Liver (tissue), 9 donors: Measurements from ENCODE around the gene LGR6. TPM values are rescaled to one million over a fixed set of nuclear protein-coding genes. Genes with fewer than 3 reads are reported as not detected.

Source experiments
- DNase-seq: peaks from one replicate; pipeline ENCODE4 v3.0.0-alpha.2; 2017; ENCODE audit warnings: low spot score
- H3K27ac ChIP-seq, 2 donors: one replicate each; pipeline ENCODE4 v1.7.0; 2013; ENCODE audit warnings: inconsistent platforms in 2 of 2, low read length in 2 of 2, control low read depth in 1 of 2, low read depth in 1 of 2, mild to moderate bottlenecking in 1 of 2
- H3K27me3 ChIP-seq, 4 donors: one replicate each; pipeline versions ENCODE4 v1.6.1 to v1.7.0; 2013; ENCODE audit warnings: low read length in 3 of 4, inconsistent platforms in 1 of 4, mild to moderate bottlenecking in 1 of 4, moderate library complexity in 1 of 4; ENCODE audit not compliant: control insufficient read depth in 4 of 4, insufficient read depth in 4 of 4
- H3K36me3 ChIP-seq, 4 donors: one replicate each; pipeline versions ENCODE4 v1.6.1 to v1.7.0; 2013; ENCODE audit warnings: low read length in 3 of 4, mild to moderate bottlenecking in 3 of 4, low read depth in 1 of 4, moderate library complexity in 1 of 4; ENCODE audit not compliant: control insufficient read depth in 4 of 4, insufficient read depth in 3 of 4
- H3K4me1 ChIP-seq, 4 donors: one replicate each; pipeline versions ENCODE4 v1.6.1 to v1.7.0; 2013; ENCODE audit warnings: low read length in 3 of 4, mild to moderate bottlenecking in 3 of 4, moderate library complexity in 1 of 4; ENCODE audit not compliant: control insufficient read depth in 4 of 4, insufficient read depth in 4 of 4
- H3K4me3 ChIP-seq, 3 donors: one replicate each; pipeline versions ENCODE4 v1.6.1 to v1.7.0; 2013; ENCODE audit warnings: low read length in 3 of 3, control low read depth in 1 of 3, low read depth in 1 of 3, mild to moderate bottlenecking in 1 of 3
- H3K9ac ChIP-seq, 2 donors: one replicate each; pipeline ENCODE4 v1.7.0; 2013; ENCODE audit warnings: low read length in 2 of 2, mild to moderate bottlenecking in 2 of 2, moderate library complexity in 2 of 2, control low read depth in 1 of 2, low read depth in 1 of 2
- H3K9me3 ChIP-seq, 4 donors: one replicate each; pipeline versions ENCODE4 v1.6.1 to v1.7.0; 2013; ENCODE audit warnings: low read length in 3 of 4; ENCODE audit not compliant: control insufficient read depth in 4 of 4
- CTCF ChIP-seq: fragments of 150-350 bp; IDR thresholded peaks from 2 replicates; pipeline ENCODE4 v1.5.1; 2017; ENCODE audit warnings: improper control_type of control experiment, low read depth, low read length; ENCODE audit not compliant: missing input control
- FOXA1 ChIP-seq: IDR thresholded peaks from 2 replicates; pipeline ENCODE4 v1.6.1; 2016; ENCODE audit warnings: antibody characterized with exemption
- FOXA2 ChIP-seq: IDR thresholded peaks from 2 replicates; pipeline ENCODE4 v1.6.1; 2016; ENCODE audit warnings: antibody characterized with exemption
- GABPA ChIP-seq, 2 donors: IDR thresholded peaks in 1 of 2; conservative IDR thresholded peaks in 1 of 2; 2 replicates each; pipeline ENCODE4 v1.6.1; 2016; ENCODE audit warnings: antibody characterized with exemption in 2 of 2, mild to moderate bottlenecking in 1 of 2, moderate library complexity in 1 of 2
- HNF4A ChIP-seq, 2 donors: conservative IDR thresholded peaks; 2 replicates each; pipeline ENCODE4 v1.6.1; 2016; ENCODE audit warnings: antibody characterized with exemption in 2 of 2, mild to moderate bottlenecking in 2 of 2
- HNF4G ChIP-seq: IDR thresholded peaks from 2 replicates; pipeline ENCODE4 v1.6.1; 2016; ENCODE audit warnings: antibody characterized with exemption
- JUND ChIP-seq, 2 donors: IDR thresholded peaks; 2 replicates each; pipeline ENCODE4 v1.6.1; 2016; ENCODE audit warnings: antibody characterized with exemption in 2 of 2
- MAX ChIP-seq: IDR thresholded peaks from 2 replicates; pipeline ENCODE4 v1.6.1; 2016; ENCODE audit warnings: antibody characterized with exemption
- NR2F2 ChIP-seq: IDR thresholded peaks from 2 replicates; pipeline ENCODE4 v1.6.1; 2016; ENCODE audit warnings: antibody characterized with exemption
- RAD21 ChIP-seq, 2 donors: IDR thresholded peaks; 2 replicates each; pipeline ENCODE4 v1.6.1; 2016; ENCODE audit warnings: antibody characterized with exemption in 2 of 2, mild to moderate bottlenecking in 2 of 2
- REST ChIP-seq: IDR thresholded peaks from 2 replicates; pipeline ENCODE4 v1.6.1; 2016; ENCODE audit warnings: antibody characterized with exemption, mild to moderate bottlenecking
- RXRA ChIP-seq, 2 donors: IDR thresholded peaks; 2 replicates each; pipeline ENCODE4 v1.6.1; 2017 to 2018; ENCODE audit warnings: antibody characterized with exemption in 2 of 2, mild to moderate bottlenecking in 1 of 2
- SP1 ChIP-seq: IDR thresholded peaks from 2 replicates; pipeline ENCODE4 v1.6.1; 2018; ENCODE audit warnings: antibody characterized with exemption, mild to moderate bottlenecking
- YY1 ChIP-seq: IDR thresholded peaks from 2 replicates; pipeline ENCODE4 v1.6.1; 2016; ENCODE audit warnings: antibody characterized with exemption, mild to moderate bottlenecking
- ZBTB33 ChIP-seq: IDR thresholded peaks from 2 replicates; pipeline ENCODE4 v1.6.1; 2016; ENCODE audit warnings: antibody characterized with exemption
- WGBS: extraction: QIAGEN DNeasy Blood & Tissue Kit; methylation state at CpG from one replicate; pipeline ENCODE4 v1.1.7; 2013; 5-methylcytosine and 5-hydroxymethylcytosine counted together
- polyA plus RNA-seq, 2 donors: library from polyadenylated mRNA; stranded (reverse) in 1 of 2; unstranded in 1 of 2; fragments of 200-250 nt in 1 of 2; fragments of >200 nt in 1 of 2; fragmentation: Nextera tagmentation in 1 of 2; extraction: Ambion mirVana in 1 of 2; gene quantifications; one replicate each; pipeline versions ENCODE4 v1.2.1 to v1.2.3, GENCODE V29; 2013 to 2015
- total RNA-seq, 2 donors: library from RNA; depleted of rRNA; stranded (reverse); fragments of >200 nt; gene quantifications; one replicate each; pipeline ENCODE4 v1.2.3, GENCODE V29; 2014
- donor health status: healthy.
- donor health status: healthy.
- donor health status: healthy.
- donor health status: healthy.
- donor health status: healthy.

Gene LGR6
- total and polyA plus RNA-seq, 4 donors: 0.05 to 1.2 (median 0.75) TPM

- 86% methylated on average over 9 of the region's 9 CpGs for WGBS
- H3K27ac ChIP-seq: no peak overlapping the region
- no peak for DNase-seq
- TF ChIP-seq FOXA1 (no peak), HNF4G (no peak), JUND (IDR thresholded peaks at IDR 0.05) (no peak), SP1 (no peak), GABPA (IDR thresholded peaks at IDR 0.05 in 1 of 2, conservative IDR thresholded peaks at IDR 0.05 in 1 of 2) (no peak), RXRA (IDR thresholded peaks at IDR 0.05) (no peak), YY1 (no peak), REST (no peak), RAD21 (IDR thresholded peaks at IDR 0.05) (no peak), CTCF (no peak), HNF4A (conservative IDR thresholded peaks at IDR 0.05) (no peak), NR2F2 (no peak), FOXA2 (no peak), MAX (no peak), ZBTB33 (no peak)
- H3K9me3 ChIP-seq: no peaks in the 10 kb centered on the region
- H3K27me3 ChIP-seq: peaks cover 0 to 3% (median 0%) of the 10 kb centered on the region in 4 donors
- no peak overlapping the region for H3K9ac ChIP-seq
- no peak overlapping the region for H3K4me3 ChIP-seq
- no peaks in the 10 kb centered on the region for H3K4me1 ChIP-seq
- H3K36me3 ChIP-seq: no peaks in the 10 kb centered on the region
Measured at GRCh38 chr1:202304375-202304774, 110.8 kb downstream of the LGR6 start.

GRCh38 chr1:202305168-202305567 is 111.6 kb downstream of the LGR6 start:
- DNase-seq: no peak
- Histone ChIP-seq H3K4me3 (no peak overlapping the region), H3K9me3 (no peaks in the 10 kb centered on the region), H3K36me3 (no peaks in the 10 kb centered on the region), H3K4me1 (no peaks in the 10 kb centered on the region), H3K27me3 (peaks cover 0 to 3% (median 0%) of the 10 kb centered on the region in 4 donors), H3K9ac (no peak overlapping the region), H3K27ac (no peak overlapping the region)
- 79% methylated on average over 1 of the region's 1 CpG for WGBS
- no peak for TF ChIP-seq RXRA (IDR thresholded peaks at IDR 0.05)
